WTC11 (cell line): Measurements from ENCODE around the gene COPZ1. TPM values are rescaled to one million over a fixed set of nuclear protein-coding genes. Genes with fewer than 3 reads are reported as not detected.

ENCODE experiments used
- ATAC-seq: fragments of 200-7000 bp; cut with Tn5 transposase; 2 replicates; pipeline ENCODE4 v1.10.0; 2021; ENCODE audit warnings: mild to moderate bottlenecking, moderate library complexity
- CTCF ChIA-PET: fragments of 300-600 bp; sonication (Branson Sonifier 250); formaldehyde crosslinking; loops from one replicate; lab custom pipeline; 2021; ENCODE audit warnings: antibody characterized with exemption; lab: Charles Lee
- POLR2A ChIA-PET: fragments of 350-600 bp; sonication (Branson Sonifier 250); formaldehyde crosslinking; loops from one replicate; lab custom pipeline; 2021; ENCODE audit warnings: antibody characterized with exemption; lab: Charles Lee
- DNase-seq: peaks from one replicate; pipeline ENCODE4 v3.0.0; 2021; ENCODE audit warnings: low spot score
- H3K27ac Mint-ChIP-seq: 2 replicates; pipeline ENCODE4 v1.8.0; 2021; ENCODE audit warnings: mixed read lengths
- H3K27me3 Mint-ChIP-seq: 2 replicates; pipeline ENCODE4 v1.8.0; 2021; ENCODE audit warnings: low read depth, mild to moderate bottlenecking, moderate library complexity, mixed read lengths
- H3K36me3 Mint-ChIP-seq: 2 replicates; pipeline ENCODE4 v1.8.0; 2021; ENCODE audit warnings: mixed read lengths
- H3K4me1 Mint-ChIP-seq: 2 replicates; pipeline ENCODE4 v1.8.0; 2022; ENCODE audit warnings: mixed read lengths
- H3K4me3 Mint-ChIP-seq: 2 replicates; pipeline ENCODE4 v1.8.0; 2021; ENCODE audit warnings: mild to moderate bottlenecking, moderate library complexity, mixed read lengths
- H3K9me3 Mint-ChIP-seq: 2 replicates; pipeline ENCODE4 v1.8.0; 2021; ENCODE audit warnings: mixed read lengths
- CREB1 ChIP-seq: sonication (generic); formaldehyde crosslinking; IDR thresholded peaks from 2 replicates; pipeline ENCODE4 v1.8.0; 2023; ENCODE audit warnings: mild to moderate bottlenecking, missing genetic modification reagents
- ETV6 ChIP-seq: sonication (generic); formaldehyde crosslinking; IDR thresholded peaks from 2 replicates; pipeline ENCODE4 v1.8.1; 2022; ENCODE audit warnings: mild to moderate bottlenecking, missing genetic modification reagents
- FOXK1 ChIP-seq: sonication (generic); formaldehyde crosslinking; IDR thresholded peaks from 2 replicates; pipeline ENCODE4 v1.8.0; 2022; ENCODE audit warnings: mild to moderate bottlenecking, moderate library complexity, missing genetic modification reagents
- FOXP1 ChIP-seq: sonication (generic); formaldehyde crosslinking; IDR thresholded peaks from 2 replicates; pipeline ENCODE4 v1.8.0; 2022; ENCODE audit warnings: missing genetic modification reagents, mild to moderate bottlenecking, moderate library complexity, borderline replicate concordance
- GRHL2 ChIP-seq: fragments of 250-450 bp; sonication (Bioruptor Pico); IDR thresholded peaks from 2 replicates; pipeline ENCODE4 v1.8.0; 2022; ENCODE audit warnings: mild to moderate bottlenecking, moderate library complexity; ENCODE audit not compliant: insufficient replicate concordance, severe bottlenecking
- IRF2 ChIP-seq: sonication (generic); formaldehyde crosslinking; IDR thresholded peaks from 2 replicates; pipeline ENCODE4 v1.8.0; 2022; ENCODE audit warnings: low read depth, missing genetic modification reagents, borderline replicate concordance
- JAZF1 ChIP-seq: fragments of 250-450 bp; sonication (Bioruptor Pico); IDR thresholded peaks from 2 replicates; pipeline ENCODE4 v1.9.0; 2021; ENCODE audit warnings: moderate library complexity, mild to moderate bottlenecking, inconsistent platforms
- JUN ChIP-seq: sonication (generic); formaldehyde crosslinking; IDR thresholded peaks from 2 replicates; pipeline ENCODE4 v1.8.0; 2023; ENCODE audit warnings: mild to moderate bottlenecking, missing genetic modification reagents
- KAT7 ChIP-seq: sonication (generic); formaldehyde crosslinking; IDR thresholded peaks from 2 replicates; pipeline ENCODE4 v1.8.1; 2023; ENCODE audit warnings: missing genetic modification reagents, mild to moderate bottlenecking, borderline replicate concordance
- NR1H2 ChIP-seq: sonication (generic); formaldehyde crosslinking; IDR thresholded peaks from 2 replicates; pipeline ENCODE4 v1.9.0; 2021; ENCODE audit warnings: mild to moderate bottlenecking, moderate library complexity, missing genetic modification reagents
- SMAD3 ChIP-seq: sonication (generic); formaldehyde crosslinking; IDR thresholded peaks from 2 replicates; pipeline ENCODE4 v1.8.0; 2022; ENCODE audit warnings: missing genetic modification reagents, mild to moderate bottlenecking, borderline replicate concordance
- SMAD4 ChIP-seq: sonication (generic); formaldehyde crosslinking; IDR thresholded peaks from 2 replicates; pipeline ENCODE4 v1.8.0; 2022; ENCODE audit warnings: mild to moderate bottlenecking, missing genetic modification reagents
- SP1 ChIP-seq: sonication (generic); formaldehyde crosslinking; conservative IDR thresholded peaks from 2 replicates; pipeline ENCODE4 v1.8.1; 2022; ENCODE audit warnings: missing genetic modification reagents
- TCF7 ChIP-seq: sonication (generic); formaldehyde crosslinking; IDR thresholded peaks from 2 replicates; pipeline ENCODE4 v1.8.0; 2022; ENCODE audit warnings: mild to moderate bottlenecking, low read depth, missing genetic modification reagents, moderate library complexity
- TEAD1 ChIP-seq: sonication (generic); formaldehyde crosslinking; IDR thresholded peaks from 2 replicates; pipeline ENCODE4 v1.8.0; 2022; ENCODE audit warnings: mild to moderate bottlenecking, missing genetic modification reagents
- ZNF232 ChIP-seq: sonication (generic); formaldehyde crosslinking; IDR thresholded peaks from 2 replicates; pipeline ENCODE4 v1.8.0; 2022; ENCODE audit warnings: mild to moderate bottlenecking, missing genetic modification reagents
- ZNF263 ChIP-seq: sonication (generic); formaldehyde crosslinking; IDR thresholded peaks from 2 replicates; pipeline ENCODE4 v1.8.1; 2022; ENCODE audit warnings: low read depth, mild to moderate bottlenecking, moderate library complexity, missing genetic modification reagents
- ZNF423 ChIP-seq: fragments of 250-450 bp; sonication (Bioruptor Pico); IDR thresholded peaks from 2 replicates; pipeline ENCODE4 v2.1.2; 2022; ENCODE audit warnings: mild to moderate bottlenecking, moderate library complexity
- total RNA-seq: library from RNA; stranded (reverse); gene quantifications from 3 replicates; pipeline ENCODE4 v1.2.3, GENCODE V29; 2021
- TF ChIP-seq, protein P1 (sequence below): sonication (generic); formaldehyde crosslinking; IDR thresholded peaks from 2 replicates; pipeline ENCODE4 v1.8.0; 2022; ENCODE audit warnings: mild to moderate bottlenecking, missing genetic modification reagents
- TF ChIP-seq, protein P2 (sequence below): sonication (generic); formaldehyde crosslinking; IDR thresholded peaks from 2 replicates; pipeline ENCODE4 v1.8.1; 2022; ENCODE audit warnings: mild to moderate bottlenecking, moderate library complexity, missing genetic modification reagents
- TF ChIP-seq, protein P3 (sequence below): sonication (generic); formaldehyde crosslinking; IDR thresholded peaks from 2 replicates; pipeline ENCODE4 v1.8.0; 2023; ENCODE audit warnings: mild to moderate bottlenecking, missing genetic modification reagents
- TF ChIP-seq, protein P4 (sequence below): sonication (generic); formaldehyde crosslinking; IDR thresholded peaks from 2 replicates; pipeline ENCODE4 v1.8.1; 2023; ENCODE audit warnings: mild to moderate bottlenecking, missing genetic modification reagents, moderate library complexity
- TF ChIP-seq, protein P5 (sequence below): sonication (generic); formaldehyde crosslinking; IDR thresholded peaks from 2 replicates; pipeline ENCODE4 v1.8.1; 2023; ENCODE audit warnings: mild to moderate bottlenecking, moderate library complexity, missing genetic modification reagents
- TF ChIP-seq, protein P6 (sequence below): sonication (generic); formaldehyde crosslinking; IDR thresholded peaks from 2 replicates; pipeline ENCODE4 v1.8.0; 2022; ENCODE audit warnings: mild to moderate bottlenecking, missing genetic modification reagents

COPZ1 gene
- total RNA-seq, 1 experiment from 2014 or later = 98.2 TPM

DNA sequence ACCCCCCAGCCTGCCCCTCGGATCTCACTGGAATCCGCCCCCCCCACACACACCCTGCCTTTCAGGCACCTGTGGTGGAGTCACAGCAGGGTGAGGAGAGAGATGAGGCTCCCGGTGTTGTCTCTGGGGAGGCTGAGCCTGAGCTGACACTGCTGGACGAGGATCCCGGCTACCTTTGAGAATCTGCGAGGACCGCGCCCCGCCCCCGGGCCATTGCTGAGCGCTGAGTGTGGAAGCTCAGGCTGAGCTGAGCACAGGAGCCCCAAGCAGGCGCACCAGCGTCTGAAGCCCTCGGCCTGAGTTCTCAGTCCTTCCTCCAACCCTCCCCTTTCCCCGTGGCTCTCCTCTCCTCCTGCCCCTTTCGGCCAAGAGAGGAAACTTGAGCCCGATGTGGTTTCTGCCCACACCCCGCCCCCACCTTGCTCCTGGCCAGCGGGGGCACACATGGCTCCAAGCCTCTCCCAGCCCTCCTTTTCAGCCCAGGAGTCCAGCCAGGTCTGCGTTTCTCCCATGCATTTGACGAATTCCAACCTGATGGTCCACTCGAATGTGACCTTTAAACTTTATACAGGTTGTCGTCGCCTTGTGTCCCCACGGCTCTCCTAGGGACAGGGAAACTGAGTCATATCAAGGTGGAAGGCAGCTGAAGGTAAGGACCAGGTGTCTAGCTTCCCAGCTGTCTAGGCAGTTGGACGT lies 24.1 kb upstream of the COPZ1 start, which contains the start of gene NFE2:
NFE2 (minus strand) TSS at position 284 of the 696 bp plus-strand sequence. CDS start 5,767 bp downstream, outside the sequence.
- peaks cover 15% of the 10 kb centered on the region for H3K27me3 Mint-ChIP-seq
- ChIA-PET CTCF (interaction anchor here (0.8 to 4.6 kb wide), 15 partner anchors 11 to 99 kb away, joined by 3 to 53 read pairs (median 6); partner anchors contain the start of gene COPZ1), POLR2A (interaction anchor here (0.6 to 2.7 kb wide), 7 partner anchors 12 to 101 kb away, joined by 3 to 14 read pairs (median 6); partner anchors contain the start of genes CBX5, COPZ1 and HNRNPA1)
- TF ChIP-seq SP1 (CRISPR knock-in tag) (peak; percentile 54), ZNF263 (CRISPR knock-in tag) (no peak), ZNF423 (CRISPR knock-in tag) (peak; percentile 51; the same call in 1 of the 2 replicates), SMAD3 (CRISPR knock-in tag) (0 out of 2 replicates have a peak, but pooled peaks have one; percentile 30), KAT7 (CRISPR knock-in tag) (0 out of 2 replicates have a peak, but pooled peaks have one; percentile 45), FOXP1 (CRISPR knock-in tag) (peak; percentile 29; the same call in 1 of the 2 replicates), FOXK1 (peak; percentile 34; the same call in 1 of the 2 replicates), CREB1 (CRISPR knock-in tag) (peak; percentile 66; the same call in 1 of the 2 replicates), JUN (CRISPR knock-in tag) (no peak)
- TF ChIP-seq, protein P1, sequence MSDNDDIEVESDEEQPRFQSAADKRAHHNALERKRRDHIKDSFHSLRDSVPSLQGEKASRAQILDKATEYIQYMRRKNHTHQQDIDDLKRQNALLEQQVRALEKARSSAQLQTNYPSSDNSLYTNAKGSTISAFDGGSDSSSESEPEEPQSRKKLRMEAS = 0 out of 2 replicates have a peak, but pooled peaks have one; percentile 47
- TF ChIP-seq, protein P2, sequence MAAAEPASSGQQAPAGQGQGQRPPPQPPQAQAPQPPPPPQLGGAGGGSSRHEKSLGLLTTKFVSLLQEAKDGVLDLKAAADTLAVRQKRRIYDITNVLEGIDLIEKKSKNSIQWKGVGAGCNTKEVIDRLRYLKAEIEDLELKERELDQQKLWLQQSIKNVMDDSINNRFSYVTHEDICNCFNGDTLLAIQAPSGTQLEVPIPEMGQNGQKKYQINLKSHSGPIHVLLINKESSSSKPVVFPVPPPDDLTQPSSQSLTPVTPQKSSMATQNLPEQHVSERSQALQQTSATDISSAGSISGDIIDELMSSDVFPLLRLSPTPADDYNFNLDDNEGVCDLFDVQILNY = peak; percentile 16; the same call in 1 of the 2 replicates
- peak within 1 kb of the TSS; percentile 90 for H3K27ac Mint-ChIP-seq
- ATAC-seq (peak; percentile 94), DNase-seq (peak; percentile 86)
- H3K4me1 Mint-ChIP-seq = peaks cover 53% of the 10 kb centered on the region
- no peaks in the 10 kb centered on the region for H3K9me3 Mint-ChIP-seq
- H3K36me3 Mint-ChIP-seq = no peaks in the 10 kb centered on the region
- H3K4me3 Mint-ChIP-seq = peak within 1 kb of the TSS; percentile 68

DNA sequence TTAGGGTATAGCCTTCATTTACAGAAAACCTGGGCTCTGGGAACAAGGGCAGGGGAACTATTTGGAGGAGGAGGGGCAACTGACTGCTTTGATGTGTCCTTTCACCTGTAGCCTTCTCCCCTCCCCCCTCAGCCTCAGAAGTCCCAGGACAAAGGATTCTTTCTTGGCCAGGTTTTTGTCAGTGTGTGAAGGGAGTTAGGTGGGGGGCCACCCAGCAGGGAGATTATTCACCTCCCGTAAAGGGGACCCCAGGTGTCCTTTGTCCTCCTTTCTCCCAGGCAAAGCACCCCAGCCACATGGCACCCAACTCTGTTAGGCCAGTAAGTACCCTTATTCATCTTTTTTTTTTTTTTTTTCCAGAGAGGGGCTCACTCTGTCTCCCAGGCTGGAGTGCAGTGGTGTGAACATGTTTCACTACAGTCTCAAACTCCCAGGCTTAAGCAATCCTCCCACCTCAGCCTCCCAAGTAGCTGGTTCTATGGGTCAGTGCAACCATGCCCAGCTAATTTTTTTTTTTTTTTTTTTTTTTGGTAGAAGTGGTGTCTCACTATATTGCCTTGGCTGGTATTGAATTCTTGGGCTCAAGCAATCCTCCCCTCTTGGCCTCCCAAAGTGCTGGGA lies 23.4 kb upstream of the COPZ1 start:
- Mint-ChIP-seq H3K27ac (peak overlapping the region; percentile 90), H3K4me1 (peaks cover 53% of the 10 kb centered on the region), H3K27me3 (peaks cover 15% of the 10 kb centered on the region), H3K36me3 (no peaks in the 10 kb centered on the region), H3K4me3 (peak overlapping the region; percentile 68), H3K9me3 (no peaks in the 10 kb centered on the region)
- ATAC-seq (peak; percentile 50), DNase-seq (peak; percentile 49)
- ChIA-PET POLR2A (interaction anchor here (0.5 to 2.7 kb wide), 10 partner anchors 12 to 1427 kb away, joined by 3 to 14 read pairs (median 4); partner anchors contain the start of genes CBX5, CD63, COPZ1 and HNRNPA1), CTCF (interaction anchor here (0.6 to 4.6 kb wide), 15 partner anchors 15 to 544 kb away, joined by 3 to 53 read pairs (median 5); partner anchors contain the start of gene COPZ1)
- TF ChIP-seq JAZF1 = no peak
- TF ChIP-seq ZNF423 (CRISPR knock-in tag) = peak; percentile 99
- TF ChIP-seq, protein P1 = no peak
- TF ChIP-seq GRHL2 (CRISPR knock-in tag) = no peak
- TF ChIP-seq, protein P3, sequence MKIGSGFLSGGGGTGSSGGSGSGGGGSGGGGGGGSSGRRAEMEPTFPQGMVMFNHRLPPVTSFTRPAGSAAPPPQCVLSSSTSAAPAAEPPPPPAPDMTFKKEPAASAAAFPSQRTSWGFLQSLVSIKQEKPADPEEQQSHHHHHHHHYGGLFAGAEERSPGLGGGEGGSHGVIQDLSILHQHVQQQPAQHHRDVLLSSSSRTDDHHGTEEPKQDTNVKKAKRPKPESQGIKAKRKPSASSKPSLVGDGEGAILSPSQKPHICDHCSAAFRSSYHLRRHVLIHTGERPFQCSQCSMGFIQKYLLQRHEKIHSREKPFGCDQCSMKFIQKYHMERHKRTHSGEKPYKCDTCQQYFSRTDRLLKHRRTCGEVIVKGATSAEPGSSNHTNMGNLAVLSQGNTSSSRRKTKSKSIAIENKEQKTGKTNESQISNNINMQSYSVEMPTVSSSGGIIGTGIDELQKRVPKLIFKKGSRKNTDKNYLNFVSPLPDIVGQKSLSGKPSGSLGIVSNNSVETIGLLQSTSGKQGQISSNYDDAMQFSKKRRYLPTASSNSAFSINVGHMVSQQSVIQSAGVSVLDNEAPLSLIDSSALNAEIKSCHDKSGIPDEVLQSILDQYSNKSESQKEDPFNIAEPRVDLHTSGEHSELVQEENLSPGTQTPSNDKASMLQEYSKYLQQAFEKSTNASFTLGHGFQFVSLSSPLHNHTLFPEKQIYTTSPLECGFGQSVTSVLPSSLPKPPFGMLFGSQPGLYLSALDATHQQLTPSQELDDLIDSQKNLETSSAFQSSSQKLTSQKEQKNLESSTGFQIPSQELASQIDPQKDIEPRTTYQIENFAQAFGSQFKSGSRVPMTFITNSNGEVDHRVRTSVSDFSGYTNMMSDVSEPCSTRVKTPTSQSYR (CRISPR knock-in tag) = peak; percentile 52; the same call in 1 of the 2 replicates
- TF ChIP-seq, protein P4, sequence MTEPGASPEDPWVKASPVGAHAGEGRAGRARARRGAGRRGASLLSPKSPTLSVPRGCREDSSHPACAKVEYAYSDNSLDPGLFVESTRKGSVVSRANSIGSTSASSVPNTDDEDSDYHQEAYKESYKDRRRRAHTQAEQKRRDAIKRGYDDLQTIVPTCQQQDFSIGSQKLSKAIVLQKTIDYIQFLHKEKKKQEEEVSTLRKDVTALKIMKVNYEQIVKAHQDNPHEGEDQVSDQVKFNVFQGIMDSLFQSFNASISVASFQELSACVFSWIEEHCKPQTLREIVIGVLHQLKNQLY (CRISPR knock-in tag) = no peak
- TF ChIP-seq NR1H2 (CRISPR knock-in tag) = no peak
- no peak for TF ChIP-seq ZNF232
- TF ChIP-seq TCF7 (CRISPR knock-in tag) = no peak
- TF ChIP-seq KAT7 (CRISPR knock-in tag) = no peak
- no peak for TF ChIP-seq IRF2 (CRISPR knock-in tag)
- TF ChIP-seq JUN (CRISPR knock-in tag) = no peak
- TF ChIP-seq, protein P5, sequence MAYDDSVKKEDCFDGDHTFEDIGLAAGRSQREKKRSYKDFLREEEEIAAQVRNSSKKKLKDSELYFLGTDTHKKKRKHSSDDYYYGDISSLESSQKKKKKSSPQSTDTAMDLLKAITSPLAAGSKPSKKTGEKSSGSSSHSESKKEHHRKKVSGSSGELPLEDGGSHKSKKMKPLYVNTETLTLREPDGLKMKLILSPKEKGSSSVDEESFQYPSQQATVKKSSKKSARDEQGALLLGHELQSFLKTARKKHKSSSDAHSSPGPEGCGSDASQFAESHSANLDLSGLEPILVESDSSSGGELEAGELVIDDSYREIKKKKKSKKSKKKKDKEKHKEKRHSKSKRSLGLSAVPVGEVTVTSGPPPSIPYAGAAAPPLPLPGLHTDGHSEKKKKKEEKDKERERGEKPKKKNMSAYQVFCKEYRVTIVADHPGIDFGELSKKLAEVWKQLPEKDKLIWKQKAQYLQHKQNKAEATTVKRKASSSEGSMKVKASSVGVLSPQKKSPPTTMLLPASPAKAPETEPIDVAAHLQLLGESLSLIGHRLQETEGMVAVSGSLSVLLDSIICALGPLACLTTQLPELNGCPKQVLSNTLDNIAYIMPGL (CRISPR knock-in tag) = no peak
- no peak for TF ChIP-seq ZNF263 (CRISPR knock-in tag)
- no peak for TF ChIP-seq SMAD4
- TF ChIP-seq, protein P6, sequence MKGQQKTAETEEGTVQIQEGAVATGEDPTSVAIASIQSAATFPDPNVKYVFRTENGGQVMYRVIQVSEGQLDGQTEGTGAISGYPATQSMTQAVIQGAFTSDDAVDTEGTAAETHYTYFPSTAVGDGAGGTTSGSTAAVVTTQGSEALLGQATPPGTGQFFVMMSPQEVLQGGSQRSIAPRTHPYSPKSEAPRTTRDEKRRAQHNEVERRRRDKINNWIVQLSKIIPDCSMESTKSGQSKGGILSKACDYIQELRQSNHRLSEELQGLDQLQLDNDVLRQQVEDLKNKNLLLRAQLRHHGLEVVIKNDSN = peak; percentile 14; the same call in 1 of the 2 replicates
- TF ChIP-seq TEAD1 (CRISPR knock-in tag) = 0 out of 2 replicates have a peak, but pooled peaks have one; percentile 15
- TF ChIP-seq ETV6 (CRISPR knock-in tag) = 0 out of 2 replicates have a peak, but pooled peaks have one; percentile 28
